ENCODE measurements around the gene DLGAP1. TPM values are rescaled to one million over a fixed set of nuclear protein-coding genes. Genes with fewer than 3 reads are reported as not detected.

DLGAP1 gene
- total and polyA plus RNA-seq, 10 of the 15 experiments (the other 5 are each of a cell fraction or from before 2014, with no cell fraction given): 0.23 to 27.6 (median 1.9) TPM

- H3K79me2 ChIP-seq (ENCODE audit: control insufficient read depth, insufficient read depth, low read length): no peaks in the 10 kb centered on the region
- intact Hi-C loops (cut with micrococcal nuclease; ENCODE audit: unreplicated experiment): no loop called here
- H3K27me3 ChIP-seq (replicated peaks in 1 of 2; ENCODE audit: control insufficient read depth in 2 of 2, insufficient read depth in 2 of 2, low read length in 1 of 2): no peaks in the 10 kb centered on the region
- no peak for TF ChIP-seq ZBTB33 (IDR thresholded peaks at IDR 0.05)
- no peak for TF ChIP-seq ZBTB11 (CRISPR knock-in tag; IDR thresholded peaks at IDR 0.05)
- TF ChIP-seq RELB (IDR thresholded peaks at IDR 0.05; ENCODE audit: low read depth): no peak
- no peak for TF ChIP-seq KDM1A (IDR thresholded peaks at IDR 0.05; ENCODE audit: borderline replicate concordance)
- H3K4me1 ChIP-seq (ENCODE audit: control insufficient read depth, insufficient read depth, low read length): no peaks in the 10 kb centered on the region
- SMC1A ChIA-PET (ENCODE audit: uncharacterized antibody, unreplicated experiment): interaction anchor here (1.3 to 5.3 kb wide), 5 partner anchors 8 to 66 kb away, joined by 4 to 29 read pairs (median 7); no protein-coding TSS in a partner anchor
- RAD21 ChIA-PET (ENCODE audit: unreplicated experiment): interaction anchor here (2.6 kb wide), 1 partner anchor 16 kb away, joined by 6 read pairs; no protein-coding TSS in a partner anchor
- no peak overlapping the region for H3K4me3 ChIP-seq
- no peak for FAIRE-seq
- in situ Hi-C loops (cut with MboI): loop anchor here (25.0 kb wide), 1 partner anchor 1373 kb away; no protein-coding TSS in a partner anchor
- 5% methylated on average over 1 of the region's 1 CpG for WGBS (ENCODE audit: insufficient coverage, insufficient replicate concordance, low lambda C conversion rate, missing lambda C conversion rate)
- H3K9me3 ChIP-seq (replicated peaks; ENCODE audit: control insufficient read depth, insufficient read depth, low read length): no peaks in the 10 kb centered on the region
- no peaks in the 10 kb centered on the region for H4K20me1 ChIP-seq (ENCODE audit: control insufficient read depth, insufficient read depth)
- POLR2A ChIA-PET: no interaction called here
- no peak for ATAC-seq
- no peak overlapping the region for H3K27ac ChIP-seq (ENCODE audit: control insufficient read depth, insufficient read depth)
- H3K4me2 ChIP-seq (ENCODE audit: control insufficient read depth, insufficient read depth): no peak overlapping the region
- H3K36me3 ChIP-seq (ENCODE audit: control insufficient read depth in 2 of 2, insufficient read depth in 2 of 2, low read length in 1 of 2): no peaks in the 10 kb centered on the region
- no TSS peak for BruUV-seq (replicated peaks)
- CTCF ChIA-PET: interaction anchor here (1.2 to 1.4 kb wide), 3 partner anchors 8 to 19 kb away, joined by 3 to 5 read pairs (median 5); no protein-coding TSS in a partner anchor
- no peak overlapping the region for H3K9ac ChIP-seq (ENCODE audit: control insufficient read depth, insufficient read depth, low read length)
- no peak overlapping the region for H2AFZ ChIP-seq (ENCODE audit: control insufficient read depth, low read depth, low read length)
- DNase-seq (ENCODE audit: low read depth, low spot score): no peak
These were observed 119.7 kb downstream of the DLGAP1 start for GRCh38 chr18:4335386-4335785.
